Endothelial cell (in vitro differentiated cells): ENCODE data around the gene SSTR4. TPM values are rescaled to one million over a fixed set of nuclear protein-coding genes. Genes with fewer than 3 reads are reported as not detected.

Experiments used
- DNase-seq: peaks from one replicate; pipeline ENCODE4 v3.0.0; 2021; ENCODE audit warnings: low spot score
- H3K27ac Mint-ChIP-seq: one replicate; pipeline ENCODE4 v1.8.0; 2021; ENCODE audit warnings: mixed read lengths, inconsistent platforms; ENCODE audit not compliant: unreplicated experiment
- H3K27me3 Mint-ChIP-seq: one replicate; pipeline ENCODE4 v1.8.0; 2021; ENCODE audit warnings: mild to moderate bottlenecking, moderate library complexity, mixed read lengths, inconsistent platforms; ENCODE audit not compliant: unreplicated experiment
- H3K36me3 Mint-ChIP-seq: one replicate; pipeline ENCODE4 v1.8.0; 2021; ENCODE audit warnings: mild to moderate bottlenecking, low read depth, mixed read lengths, inconsistent platforms; ENCODE audit not compliant: unreplicated experiment
- H3K4me1 Mint-ChIP-seq: one replicate; pipeline ENCODE4 v1.8.0; 2021; ENCODE audit warnings: mild to moderate bottlenecking, mixed read lengths, inconsistent platforms; ENCODE audit not compliant: unreplicated experiment
- H3K4me3 Mint-ChIP-seq: one replicate; pipeline ENCODE4 v1.8.0; 2021; ENCODE audit warnings: mild to moderate bottlenecking, mixed read lengths, inconsistent platforms; ENCODE audit not compliant: unreplicated experiment
- H3K9me3 Mint-ChIP-seq: one replicate; pipeline ENCODE4 v1.8.0; 2021; ENCODE audit warnings: mixed read lengths, inconsistent platforms; ENCODE audit not compliant: unreplicated experiment
- CTCF ChIP-seq: fragments of 200-600 bp; sonication (generic); IDR thresholded peaks from one replicate; pipeline ENCODE4 v1.5.0; 2021; ENCODE audit warnings: antibody characterized with exemption; ENCODE audit not compliant: unreplicated experiment
- total RNA-seq: library from RNA; stranded (reverse); fragmentation: NEBNext Ultra II Directional; extraction: Animal tissue kit (Norgen Biotek cat#: 25700); gene quantifications from one replicate; pipeline ENCODE4 v1.2.1, GENCODE V29; 2021; ENCODE audit not compliant: unreplicated experiment

SSTR4 gene
- total RNA-seq, 1 donor from 2014 or later, result not detected

GRCh38 chr20:23027721-23028120 lies 7.4 kb upstream of the SSTR4 start:
- Mint-ChIP-seq H3K4me1 (peaks cover 25% of the 10 kb centered on the region), H3K27me3 (peaks cover 6% of the 10 kb centered on the region), H3K9me3 (no peaks in the 10 kb centered on the region), H3K27ac (no peak overlapping the region), H3K4me3 (no peak overlapping the region), H3K36me3 (no peaks in the 10 kb centered on the region)
- DNase-seq, result no peak
- no peak for TF ChIP-seq CTCF

- Mint-ChIP-seq H3K4me3 (no peak overlapping the region), H3K9me3 (no peaks in the 10 kb centered on the region), H3K4me1 (peaks cover 32% of the 10 kb centered on the region), H3K36me3 (no peaks in the 10 kb centered on the region), H3K27ac (no peak overlapping the region), H3K27me3 (peaks cover 5% of the 10 kb centered on the region)
- TF ChIP-seq CTCF, result no peak
- no peak for DNase-seq
Observed at GRCh38 chr20:23028392-23028791, 6.7 kb upstream of the SSTR4 start.

- Mint-ChIP-seq H3K36me3 (no peaks in the 10 kb centered on the region), H3K4me1 (peaks cover 31% of the 10 kb centered on the region), H3K9me3 (no peaks in the 10 kb centered on the region), H3K27me3 (peaks cover 9% of the 10 kb centered on the region), H3K4me3 (no peak overlapping the region), H3K27ac (no peak overlapping the region)
- no peak for TF ChIP-seq CTCF
- DNase-seq, result no peak
Observed at GRCh38 chr20:23029324-23029723, 5.8 kb upstream of the SSTR4 start.

- Mint-ChIP-seq H3K4me1 (peaks cover 21% of the 10 kb centered on the region), H3K4me3 (no peak overlapping the region), H3K27me3 (peaks cover 13% of the 10 kb centered on the region), H3K9me3 (no peaks in the 10 kb centered on the region), H3K27ac (no peak overlapping the region), H3K36me3 (no peaks in the 10 kb centered on the region)
- DNase-seq, result no peak
- no peak for TF ChIP-seq CTCF
Observed at GRCh38 chr20:23031346-23031745, 3.8 kb upstream of the SSTR4 start.

- no peak overlapping the region for H3K4me3 Mint-ChIP-seq
- no peak for TF ChIP-seq CTCF
- H3K4me1 Mint-ChIP-seq, result peaks cover 21% of the 10 kb centered on the region
- H3K9me3 Mint-ChIP-seq, result no peaks in the 10 kb centered on the region
- no peak overlapping the region for H3K27ac Mint-ChIP-seq
- H3K27me3 Mint-ChIP-seq, result peaks cover 19% of the 10 kb centered on the region
- no peak for DNase-seq
- no peaks in the 10 kb centered on the region for H3K36me3 Mint-ChIP-seq
Observed at GRCh38 chr20:23032056-23032749, 2.9 kb upstream of the SSTR4 start.
